Fibroblast of skin of right quadriceps (primary cell): Measurements from ENCODE around the gene ERC2.
A peak's percentile ranks its signal among the peaks of the same experiment; 100 is the strongest.

Experiments used
- DNase-seq: peaks from one replicate; pipeline ENCODE4 v3.0.0-alpha.2; 2013

The ERC2 gene

GRCh38 chr3:56173601-56174000, 294.7 kb downstream of the ERC2 start:
- no peak for DNase-seq

- DNase-seq = no peak
Measured at GRCh38 chr3:56164436-56164835, 303.8 kb downstream of the ERC2 start.

GRCh38 chr3:56157693-56158362, 310.4 kb downstream of the ERC2 start:
- DNase-seq = peak; percentile 20

- DNase-seq = peak; percentile 28
Measured at GRCh38 chr3:56154297-56154696, 314.0 kb downstream of the ERC2 start.

- no peak for DNase-seq
Measured at GRCh38 chr3:56147354-56147753, 320.9 kb downstream of the ERC2 start.

GRCh38 chr3:56145410-56145809, 322.9 kb downstream of the ERC2 start:
- no peak for DNase-seq

- DNase-seq = peak; percentile 40
Measured at GRCh38 chr3:56144805-56145204, 323.5 kb downstream of the ERC2 start.

- no peak for DNase-seq
Measured at GRCh38 chr3:56137415-56137814, 330.9 kb downstream of the ERC2 start.

GRCh38 chr3:56136514-56136913, 331.8 kb downstream of the ERC2 start:
- no peak for DNase-seq

GRCh38 chr3:56135941-56136340, 332.3 kb downstream of the ERC2 start:
- no peak for DNase-seq

- DNase-seq = peak; percentile 85
Measured at GRCh38 chr3:56133423-56133822, 334.8 kb downstream of the ERC2 start.

- no peak for DNase-seq
Measured at GRCh38 chr3:56132762-56133161, 335.5 kb downstream of the ERC2 start.

- peak; percentile 95 for DNase-seq
Measured at GRCh38 chr3:56131974-56132590, 336.2 kb downstream of the ERC2 start.

- DNase-seq = no peak
Measured at GRCh38 chr3:56130036-56130435, 338.2 kb downstream of the ERC2 start.

GRCh38 chr3:56126632-56127031, 341.6 kb downstream of the ERC2 start:
- DNase-seq = no peak

- peak; percentile 68 for DNase-seq
Measured at GRCh38 chr3:56125358-56126005, 342.8 kb downstream of the ERC2 start.

- DNase-seq = no peak
Measured at GRCh38 chr3:56124546-56124945, 343.7 kb downstream of the ERC2 start.

- no peak for DNase-seq
Measured at GRCh38 chr3:56123487-56123886, 344.8 kb downstream of the ERC2 start.

GRCh38 chr3:56122911-56123310, 345.4 kb downstream of the ERC2 start:
- DNase-seq = no peak

- DNase-seq = no peak
Measured at GRCh38 chr3:56121716-56122115, 346.6 kb downstream of the ERC2 start.

GRCh38 chr3:56119575-56120349, 348.5 kb downstream of the ERC2 start:
- peak; percentile 80 for DNase-seq

GRCh38 chr3:56118968-56119367, 349.3 kb downstream of the ERC2 start:
- no peak for DNase-seq

GRCh38 chr3:56115698-56116097, 352.6 kb downstream of the ERC2 start:
- no peak for DNase-seq

GRCh38 chr3:56115199-56115598, 353.1 kb downstream of the ERC2 start:
- no peak for DNase-seq
